ENCODE measurements around the gene HM13. TPM values are rescaled to one million over a fixed set of nuclear protein-coding genes. Genes with fewer than 3 reads are reported as not detected.
"Not testable (repeated sequence)": the region's sequence is repeated elsewhere in the genome, so short reads cannot be mapped to it uniquely, and the experiment has no call there.

Gene HM13
- total and polyA plus RNA-seq, 11 donors, result 22.3 to 119 (median 41.0) TPM

DNA sequence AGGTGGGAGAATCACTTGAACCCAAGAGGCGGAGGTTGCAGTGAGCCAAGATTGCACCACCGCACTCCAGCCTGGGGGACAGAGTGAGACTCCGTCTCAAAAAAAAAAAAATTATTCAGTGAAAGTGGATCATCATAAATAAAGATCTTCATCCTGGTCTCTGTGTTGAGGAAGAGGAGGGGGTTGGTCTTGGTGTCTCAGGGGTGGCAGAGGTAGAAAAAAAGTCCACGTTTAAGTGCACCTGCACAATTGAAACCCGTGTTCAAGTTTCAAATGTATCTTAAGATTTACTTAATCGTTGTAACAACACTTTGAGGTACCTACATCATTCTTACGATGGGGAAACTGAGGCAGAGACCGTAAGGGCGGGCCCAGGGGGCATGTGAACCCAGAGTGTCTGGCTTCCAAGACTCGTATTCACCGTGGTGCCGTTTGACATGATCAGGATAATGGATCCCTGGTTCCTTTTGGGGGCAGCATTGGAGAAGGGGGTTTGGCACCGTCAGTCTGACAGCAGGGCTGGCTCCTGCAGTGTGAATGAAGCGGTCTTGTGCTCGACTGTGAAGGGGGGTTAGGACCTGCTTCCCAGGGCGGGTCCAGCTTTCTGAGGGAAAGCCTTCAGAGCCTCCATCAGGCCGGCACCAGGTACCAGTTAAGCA, 57.9 kb downstream of the HM13 start:
- DNase-seq, result no peak
- Histone ChIP-seq H3K4me3 (peak overlapping the region in 10 of 12 donors; percentile 38 to 66 (median 56)), H3K27ac (peak overlapping the region; percentile 81 to 98 (median 89)), H3K9me3 (no peaks in the 10 kb centered on the region), H3K27me3 (no peaks in the 10 kb centered on the region), H3K4me1 (peaks cover 0 to 57% (median 36%) of the 10 kb centered on the region in 12 donors), H3K36me3 (peaks cover 0 to 32% (median 3%) of the 10 kb centered on the region in 9 donors)
- ATAC-seq, result peak in 2 of 4 donors; percentile 19
- intact Hi-C loops (cut with DNase I), result loop anchor here in 8 of 10 donors (1.0 to 10.0 kb wide), 4 partner anchors 33 to 150 kb away; partner anchors contain the start of genes ID1 (in 4 of the 8) and BCL2L1 (in 3 of the 8)
- no peak for TF ChIP-seq CTCF (IDR thresholded peaks at IDR 0.05)
- TF ChIP-seq POLR2A (IDR thresholded peaks at IDR 0.05), result no peak
- 29 to 39% (median 34%) methylated on average over 17 of the region's 17 CpGs for WGBS, 4 donors

DNA sequence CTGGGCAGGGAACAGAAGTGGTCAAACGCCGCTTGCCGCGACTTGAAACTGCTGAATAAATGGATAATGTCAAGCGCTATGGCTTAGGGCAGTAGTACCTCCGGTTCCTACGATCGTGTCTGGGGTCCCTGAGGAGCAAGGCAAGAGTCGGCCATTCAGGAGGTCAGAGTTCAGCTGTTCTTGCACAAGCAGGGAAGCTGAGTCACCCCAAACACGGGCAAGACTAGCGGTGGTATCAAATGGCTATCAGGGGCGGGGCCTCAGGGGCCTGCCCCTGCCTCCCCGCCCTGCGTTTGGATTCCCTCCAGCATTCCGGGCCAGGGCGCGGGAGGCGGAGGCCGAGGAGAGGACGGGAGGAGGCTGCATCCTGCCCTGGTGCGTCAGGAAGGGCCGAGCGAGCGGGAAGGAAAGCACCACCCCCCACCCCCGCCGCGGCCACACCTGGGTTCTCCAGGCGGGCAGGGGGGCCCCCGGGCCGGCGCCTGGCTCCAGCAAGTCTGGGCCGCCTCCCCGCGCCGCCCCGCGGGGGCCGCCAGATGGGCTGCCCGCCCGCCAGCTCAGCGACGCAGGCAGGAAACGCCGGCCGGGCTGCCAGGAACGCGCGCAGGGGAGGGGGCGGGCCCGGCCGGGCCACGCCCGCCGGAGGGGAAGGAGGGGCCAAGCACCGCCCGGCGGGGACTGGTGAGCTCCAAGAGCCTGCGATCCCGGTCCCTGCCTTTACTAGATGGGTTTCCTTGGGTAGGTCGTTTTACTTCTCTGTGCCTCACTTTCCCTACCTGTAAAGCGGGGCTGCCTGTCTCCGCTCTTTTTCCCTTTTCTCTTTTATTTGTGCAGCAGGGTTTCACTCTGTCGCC, 58.7 kb downstream of the HM13 start:
- Histone ChIP-seq H3K4me1 (peaks cover 0 to 57% (median 36%) of the 10 kb centered on the region in 12 donors), H3K9me3 (peaks cover 0 to 3% (median 0%) of the 10 kb centered on the region in 12 donors), H3K36me3 (peaks cover 0 to 25% (median 3%) of the 10 kb centered on the region in 9 donors), H3K27ac (peak overlapping the region; percentile 81 to 98 (median 89)), H3K4me3 (peak overlapping the region; percentile 26 to 66 (median 55)), H3K27me3 (no peaks in the 10 kb centered on the region)
- intact Hi-C loops (cut with DNase I), result loop anchor here in 8 of 10 donors (1.0 to 10.0 kb wide), 8 partner anchors 14 to 149 kb away; partner anchors contain the start of genes ID1 (in 4 of the 8) and BCL2L1 (in 3 of the 8)
- 1 to 2% (median 1%) methylated on average over 30 to 63 of the region's 63 CpGs for WGBS, 4 donors
- peak; percentile 74 to 92 (median 88) for ATAC-seq
- TF ChIP-seq CTCF (IDR thresholded peaks at IDR 0.05) (no peak), POLR2A (IDR thresholded peaks at IDR 0.05) (peak; percentile 33 to 88)
- peak; percentile 94 to 97 (median 96) for DNase-seq

- H3K36me3 ChIP-seq, result peaks cover 0 to 17% (median 0%) of the 10 kb centered on the region in 9 donors
- H3K27me3 ChIP-seq, result no peaks in the 10 kb centered on the region
- TF ChIP-seq CTCF (IDR thresholded peaks at IDR 0.05) (no peak), POLR2A (IDR thresholded peaks at IDR 0.05) (no peak)
- intact Hi-C loops (cut with DNase I), result loop anchor here in 7 of 10 donors (1.0 to 10.0 kb wide), 7 partner anchors 14 to 149 kb away; partner anchors contain the start of genes ID1 (in 4 of the 7) and BCL2L1 (in 3 of the 7)
- WGBS, 4 donors, result 33 to 40% (median 37%) methylated on average over 19 of the region's 19 CpGs
- no peak for ATAC-seq
- peak overlapping the region; percentile 26 to 66 (median 55) for H3K4me3 ChIP-seq
- peak overlapping the region; percentile 81 to 98 (median 89) for H3K27ac ChIP-seq
- peaks cover 0 to 50% (median 33%) of the 10 kb centered on the region in 12 donors for H3K4me1 ChIP-seq
- H3K9me3 ChIP-seq, result peaks cover 0 to 3% (median 0%) of the 10 kb centered on the region in 12 donors
- no peak for DNase-seq
These were observed 59.5 kb downstream of the HM13 start for GRCh38 chr20:31573555-31574321.

DNA sequence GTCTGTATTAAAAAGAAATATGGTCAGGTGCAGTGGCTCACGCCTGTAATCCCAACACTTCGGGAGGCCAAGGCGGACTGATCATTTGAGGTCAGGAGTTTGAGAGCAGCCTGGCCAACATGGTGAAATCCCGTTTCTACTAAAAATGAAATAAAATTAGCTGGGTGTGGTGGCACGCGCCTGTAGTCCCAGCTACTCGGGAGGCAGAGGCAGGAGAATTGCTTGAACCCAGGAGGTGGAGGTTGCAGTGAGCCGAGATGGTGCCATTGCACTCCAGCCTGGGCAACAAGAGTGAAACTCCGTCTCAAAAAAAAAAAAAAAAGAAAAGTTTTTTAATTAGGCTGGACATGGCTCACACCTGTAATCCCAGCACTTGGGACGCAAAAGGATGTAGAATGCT, 60.7 kb downstream of the HM13 start:
- H3K4me3 ChIP-seq, H3K27me3 ChIP-seq, ATAC-seq, H3K9me3 ChIP-seq, H3K36me3 ChIP-seq, DNase-seq: not testable (repeated sequence)
- Histone ChIP-seq H3K4me1 (peaks cover 0 to 38% (median 21%) of the 10 kb centered on the region in 12 donors), H3K27ac (peak overlapping the region in 1 of 12 donors; percentile 94)
- intact Hi-C loops (cut with DNase I), result loop anchor here in 4 of 10 donors (5.0 to 10.0 kb wide), 2 partner anchors 140 to 147 kb away; partner anchors contain the start of gene BCL2L1 (in 3 of the 4)
- 92 to 98% (median 96%) methylated on average over 10 of the region's 10 CpGs for WGBS, 4 donors
